Esophagus muscularis mucosa (tissue), 3 donors: ENCODE data around the gene MTHFD2.

Experiments used
- EP300 ChIP-seq: sonication (generic); formaldehyde crosslinking; IDR thresholded peaks from one replicate; pipeline ENCODE4 v1.6.1; 2017; ENCODE audit warnings: antibody characterized with exemption
- POLR2AphosphoS5 ChIP-seq, 2 donors: sonication (generic); formaldehyde crosslinking; IDR thresholded peaks; one replicate each; pipeline ENCODE4 v1.6.1; 2017; ENCODE audit warnings: antibody characterized with exemption in 2 of 2

- TF ChIP-seq EP300, result no peak
- no peak for TF ChIP-seq POLR2AphosphoS5 (IDR thresholded peaks at IDR 0.05)
Observed at GRCh38 chr2:74233648-74234047, 35.2 kb downstream of the MTHFD2 start.
